NB4 (cell line): ENCODE data around the gene RERE.

Experiments used
- POLR2A ChIP-seq: IDR thresholded peaks from 2 replicates; pipeline ENCODE4 v1.6.1; 2011; ENCODE audit warnings: mild to moderate bottlenecking; ENCODE audit not compliant: insufficient read length; ENCODE audit errors: extremely low read depth
- TF ChIP-seq, protein P1 (sequence below): IDR thresholded peaks from one replicate; pipeline ENCODE4 v1.5.1; 2012; ENCODE audit warnings: low read depth, low read length
- TF ChIP-seq, protein P2 (sequence below): IDR thresholded peaks from 2 replicates; pipeline ENCODE4 v1.6.1; 2011; ENCODE audit warnings: low read depth, low read length

GRCh38 chr1:8640950-8641349 lies 176.5 kb downstream of the RERE start:
- TF ChIP-seq POLR2A = no peak
- TF ChIP-seq, protein P1, sequence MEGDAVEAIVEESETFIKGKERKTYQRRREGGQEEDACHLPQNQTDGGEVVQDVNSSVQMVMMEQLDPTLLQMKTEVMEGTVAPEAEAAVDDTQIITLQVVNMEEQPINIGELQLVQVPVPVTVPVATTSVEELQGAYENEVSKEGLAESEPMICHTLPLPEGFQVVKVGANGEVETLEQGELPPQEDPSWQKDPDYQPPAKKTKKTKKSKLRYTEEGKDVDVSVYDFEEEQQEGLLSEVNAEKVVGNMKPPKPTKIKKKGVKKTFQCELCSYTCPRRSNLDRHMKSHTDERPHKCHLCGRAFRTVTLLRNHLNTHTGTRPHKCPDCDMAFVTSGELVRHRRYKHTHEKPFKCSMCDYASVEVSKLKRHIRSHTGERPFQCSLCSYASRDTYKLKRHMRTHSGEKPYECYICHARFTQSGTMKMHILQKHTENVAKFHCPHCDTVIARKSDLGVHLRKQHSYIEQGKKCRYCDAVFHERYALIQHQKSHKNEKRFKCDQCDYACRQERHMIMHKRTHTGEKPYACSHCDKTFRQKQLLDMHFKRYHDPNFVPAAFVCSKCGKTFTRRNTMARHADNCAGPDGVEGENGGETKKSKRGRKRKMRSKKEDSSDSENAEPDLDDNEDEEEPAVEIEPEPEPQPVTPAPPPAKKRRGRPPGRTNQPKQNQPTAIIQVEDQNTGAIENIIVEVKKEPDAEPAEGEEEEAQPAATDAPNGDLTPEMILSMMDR = no peak
- TF ChIP-seq, protein P2, sequence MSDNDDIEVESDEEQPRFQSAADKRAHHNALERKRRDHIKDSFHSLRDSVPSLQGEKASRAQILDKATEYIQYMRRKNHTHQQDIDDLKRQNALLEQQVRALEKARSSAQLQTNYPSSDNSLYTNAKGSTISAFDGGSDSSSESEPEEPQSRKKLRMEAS = no peak
